OCI-LY1 (cell line): Measurements from ENCODE around the gene PDIA3.
"Not testable (repeated sequence)": the region's sequence is repeated elsewhere in the genome, so short reads cannot be mapped to it uniquely, and the experiment has no call there.

Experiments used
- H2AFZ ChIP-seq: fragments of 200-600 bp; sonication (generic), shearing (Covaris generic); 2 replicates; pipeline ENCODE4 v1.6.0; 2014; ENCODE audit warnings: antibody characterized with exemption, mild to moderate bottlenecking, low read length
- H3F3A ChIP-seq: fragments of 200-600 bp; sonication (generic), shearing (Covaris generic); 2 replicates; pipeline ENCODE4 v1.6.0; 2014; ENCODE audit warnings: mild to moderate bottlenecking, antibody characterized with exemption, low read length, moderate library complexity; ENCODE audit not compliant: insufficient read depth
- H3K27ac ChIP-seq: fragments of 200-600 bp; sonication (generic); 2 replicates; pipeline ENCODE4 v1.5.1; 2014; ENCODE audit warnings: low read length, mixed run types, mild to moderate bottlenecking, low read depth; ENCODE audit not compliant: poor library complexity, severe bottlenecking
- H3K27me3 ChIP-seq: fragments of 200-600 bp; sonication (generic); 2 replicates; pipeline ENCODE4 v1.6.0; 2014; ENCODE audit warnings: antibody characterized with exemption, mild to moderate bottlenecking, low read length, moderate library complexity; ENCODE audit not compliant: insufficient read depth
- H3K36me3 ChIP-seq: fragments of 200-600 bp; sonication (generic); 2 replicates; pipeline ENCODE4 v1.6.1; 2014; ENCODE audit warnings: mild to moderate bottlenecking, antibody characterized with exemption, low read length, moderate library complexity, mixed read lengths; ENCODE audit not compliant: insufficient read depth
- H3K4me1 ChIP-seq: fragments of 200-600 bp; sonication (generic); 2 replicates; pipeline ENCODE4 v1.5.1; 2014; ENCODE audit warnings: mild to moderate bottlenecking, low read length, moderate library complexity; ENCODE audit not compliant: insufficient read depth, severe bottlenecking
- H3K4me2 ChIP-seq: fragments of 200-600 bp; sonication (generic), shearing (Covaris generic); 2 replicates; pipeline ENCODE4 v1.6.1; 2014; ENCODE audit warnings: low read length
- H3K4me3 ChIP-seq: fragments of 200-600 bp; sonication (generic); 2 replicates; pipeline ENCODE4 v1.5.1; 2014; ENCODE audit warnings: low read length, low read depth, mild to moderate bottlenecking, mixed read lengths; ENCODE audit not compliant: poor library complexity, severe bottlenecking
- H3K79me2 ChIP-seq: fragments of 200-600 bp; shearing (Covaris generic); 2 replicates; pipeline ENCODE4 v1.6.1; 2016; ENCODE audit warnings: mixed run types, low read length, mixed read lengths; ENCODE audit not compliant: insufficient read depth
- H3K9ac ChIP-seq: fragments of 200-600 bp; sonication (generic), shearing (Covaris generic); 2 replicates; pipeline ENCODE4 v1.6.1; 2014; ENCODE audit warnings: mild to moderate bottlenecking, low read length, mixed read lengths
- H3K9me2 ChIP-seq: fragments of 200-600 bp; sonication (generic), shearing (Covaris generic); 2 replicates; pipeline ENCODE4 v1.6.1; 2014; ENCODE audit warnings: low read depth, mild to moderate bottlenecking, low read length, mixed read lengths
- H3K9me3 ChIP-seq: fragments of 200-600 bp; shearing (Covaris generic); 2 replicates; pipeline ENCODE4 v1.6.1; 2014; ENCODE audit warnings: low read length, mixed read lengths
- H4K20me1 ChIP-seq: fragments of 200-600 bp; sonication (generic), shearing (Covaris generic); 2 replicates; pipeline ENCODE4 v1.6.0; 2016; ENCODE audit warnings: mild to moderate bottlenecking, low read length; ENCODE audit not compliant: insufficient read depth
- EZH2 ChIP-seq: fragments of 200-600 bp; sonication (generic), shearing (Covaris generic); IDR thresholded peaks from 2 replicates; pipeline ENCODE4 v1.8.0; 2017; ENCODE audit warnings: borderline replicate concordance, mixed run types, mild to moderate bottlenecking, antibody characterized with exemption, low read length, moderate library complexity, mixed read lengths
- TF ChIP-seq, protein P1 (sequence below): fragments of 200-600 bp; sonication (generic), shearing (Covaris generic); IDR thresholded peaks from 2 replicates; pipeline ENCODE4 v1.5.1; 2017; ENCODE audit warnings: mild to moderate bottlenecking, antibody characterized with exemption, low read length, moderate library complexity, mixed read lengths

Gene PDIA3

DNA sequence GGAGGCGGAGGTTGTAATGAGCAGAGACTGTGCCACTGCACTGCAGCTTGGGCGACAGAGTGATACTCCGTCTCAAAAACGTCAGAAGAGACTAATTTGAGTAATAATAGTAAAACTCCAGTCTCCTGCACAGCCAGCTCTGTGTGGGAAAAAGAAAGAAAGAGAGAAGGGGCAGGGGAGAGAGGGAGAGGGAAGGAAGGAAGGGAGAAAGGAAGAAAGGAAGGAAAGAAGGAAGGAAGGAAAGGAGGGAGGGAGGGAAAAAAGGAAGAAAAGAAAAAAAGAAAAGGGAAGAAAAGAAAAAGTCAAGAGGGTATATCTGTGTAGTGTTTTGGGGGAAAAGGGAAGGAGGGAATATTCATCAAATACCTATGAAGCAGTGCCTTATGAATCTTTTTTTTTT, 23.1 kb upstream of the PDIA3 start:
- Histone ChIP-seq H3K27ac (no peak overlapping the region), H3K9me3 (no peaks in the 10 kb centered on the region), H3K27me3 (no peaks in the 10 kb centered on the region), H3K4me2 (no peak overlapping the region), H3K79me2 (no peaks in the 10 kb centered on the region), H3K4me3 (no peak overlapping the region), H2AFZ (no peak overlapping the region), H4K20me1 (no peaks in the 10 kb centered on the region), H3F3A (no peaks in the 10 kb centered on the region), H3K36me3 (no peaks in the 10 kb centered on the region), H3K4me1 (no peaks in the 10 kb centered on the region), H3K9ac (no peak overlapping the region), H3K9me2 (no peaks in the 10 kb centered on the region)
- TF ChIP-seq, protein P1, sequence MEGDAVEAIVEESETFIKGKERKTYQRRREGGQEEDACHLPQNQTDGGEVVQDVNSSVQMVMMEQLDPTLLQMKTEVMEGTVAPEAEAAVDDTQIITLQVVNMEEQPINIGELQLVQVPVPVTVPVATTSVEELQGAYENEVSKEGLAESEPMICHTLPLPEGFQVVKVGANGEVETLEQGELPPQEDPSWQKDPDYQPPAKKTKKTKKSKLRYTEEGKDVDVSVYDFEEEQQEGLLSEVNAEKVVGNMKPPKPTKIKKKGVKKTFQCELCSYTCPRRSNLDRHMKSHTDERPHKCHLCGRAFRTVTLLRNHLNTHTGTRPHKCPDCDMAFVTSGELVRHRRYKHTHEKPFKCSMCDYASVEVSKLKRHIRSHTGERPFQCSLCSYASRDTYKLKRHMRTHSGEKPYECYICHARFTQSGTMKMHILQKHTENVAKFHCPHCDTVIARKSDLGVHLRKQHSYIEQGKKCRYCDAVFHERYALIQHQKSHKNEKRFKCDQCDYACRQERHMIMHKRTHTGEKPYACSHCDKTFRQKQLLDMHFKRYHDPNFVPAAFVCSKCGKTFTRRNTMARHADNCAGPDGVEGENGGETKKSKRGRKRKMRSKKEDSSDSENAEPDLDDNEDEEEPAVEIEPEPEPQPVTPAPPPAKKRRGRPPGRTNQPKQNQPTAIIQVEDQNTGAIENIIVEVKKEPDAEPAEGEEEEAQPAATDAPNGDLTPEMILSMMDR = no peak
- no peak for TF ChIP-seq EZH2

DNA sequence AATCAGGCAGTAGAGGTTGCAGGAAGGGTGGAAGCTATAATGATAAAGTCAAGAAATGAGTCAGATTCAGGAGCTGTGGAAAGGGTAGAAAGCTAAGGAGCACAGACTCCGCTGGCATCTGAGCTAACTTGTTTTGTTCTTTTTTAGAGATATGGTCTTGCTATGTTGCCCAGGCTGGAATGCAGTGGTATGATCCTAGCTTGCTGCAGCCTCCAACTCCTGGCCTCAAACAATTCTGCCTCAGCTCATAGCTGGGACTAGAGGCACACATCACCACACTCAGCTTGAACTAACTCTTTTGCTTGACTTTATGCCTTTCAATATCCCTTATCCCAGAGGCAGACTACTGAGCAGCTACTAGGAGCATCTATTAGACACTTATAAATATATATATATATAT, 19.9 kb upstream of the PDIA3 start:
- H3K4me3 ChIP-seq, H3K9me3 ChIP-seq, H2AFZ ChIP-seq, H3K27me3 ChIP-seq, H3K9ac ChIP-seq, H3K36me3 ChIP-seq, H4K20me1 ChIP-seq, H3K9me2 ChIP-seq, H3K4me2 ChIP-seq, H3K27ac ChIP-seq, H3K79me2 ChIP-seq, H3F3A ChIP-seq, H3K4me1 ChIP-seq: not testable (repeated sequence)

DNA sequence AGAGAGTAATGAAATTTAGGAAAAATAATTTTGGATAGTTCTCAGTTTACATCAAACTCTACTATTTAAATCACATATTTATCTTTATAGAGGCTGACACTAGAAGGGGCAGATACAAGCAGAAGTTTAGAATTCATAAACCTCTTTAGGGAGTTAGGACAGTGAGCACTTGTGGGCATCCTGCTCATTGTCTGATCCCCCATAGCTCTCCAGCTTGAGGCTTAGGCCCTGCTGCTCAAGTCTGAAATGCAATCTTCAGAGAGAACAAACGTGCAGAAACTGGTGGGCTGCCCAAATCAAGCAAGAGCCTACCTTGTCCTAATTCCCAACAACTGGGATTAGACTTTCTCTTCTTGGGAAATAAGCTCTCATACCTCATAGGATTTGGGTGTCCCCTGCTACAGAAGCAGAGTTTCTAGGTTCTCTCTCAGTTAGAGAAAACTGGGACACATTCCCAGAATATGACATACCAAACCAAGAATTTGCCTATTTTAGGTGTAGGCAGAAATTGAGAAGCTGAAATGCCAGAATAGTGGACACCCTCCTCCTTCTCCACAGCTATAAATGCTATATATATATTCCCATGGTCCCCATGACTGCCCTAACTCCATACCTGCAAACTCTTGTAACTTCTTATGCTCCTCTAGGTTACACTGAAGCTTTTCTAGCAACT, 18.0 kb upstream of the PDIA3 start:
- not testable (repeated sequence) for H3K4me3 ChIP-seq, H3K79me2 ChIP-seq, H3F3A ChIP-seq, H3K4me1 ChIP-seq, H4K20me1 ChIP-seq, H3K9me2 ChIP-seq, H3K27ac ChIP-seq, H3K36me3 ChIP-seq, H3K9ac ChIP-seq, H2AFZ ChIP-seq, H3K4me2 ChIP-seq, H3K27me3 ChIP-seq, H3K9me3 ChIP-seq

DNA sequence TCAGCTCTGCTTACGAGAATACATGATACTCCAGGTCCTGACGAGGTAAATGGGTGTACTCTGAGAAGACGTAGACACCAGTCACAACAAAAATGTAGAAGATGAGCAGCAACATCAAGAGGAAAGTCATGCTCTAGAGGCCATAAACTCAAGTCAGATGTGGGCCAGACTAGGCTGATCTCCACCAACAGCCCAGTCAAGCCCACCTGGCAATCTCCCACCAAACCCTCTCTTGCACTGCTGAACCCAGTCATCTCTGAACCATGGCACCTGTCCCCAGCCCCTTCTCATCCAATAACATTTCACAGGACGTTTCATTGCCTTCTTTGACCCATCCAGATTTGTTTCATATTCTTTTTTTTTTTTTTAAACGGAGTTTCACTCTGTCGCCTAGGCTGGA, 10.8 kb upstream of the PDIA3 start:
- H3K9ac ChIP-seq = no peak overlapping the region
- H3K27me3 ChIP-seq = no peaks in the 10 kb centered on the region
- H3K79me2 ChIP-seq = no peaks in the 10 kb centered on the region
- no peak overlapping the region for H3K4me2 ChIP-seq
- no peaks in the 10 kb centered on the region for H3K9me2 ChIP-seq
- no peak overlapping the region for H2AFZ ChIP-seq
- TF ChIP-seq EZH2 = no peak
- TF ChIP-seq, protein P1 = no peak
- no peaks in the 10 kb centered on the region for H3K4me1 ChIP-seq
- no peaks in the 10 kb centered on the region for H3F3A ChIP-seq
- no peak overlapping the region for H3K27ac ChIP-seq
- H3K4me3 ChIP-seq = no peak overlapping the region
- no peaks in the 10 kb centered on the region for H3K36me3 ChIP-seq
- no peaks in the 10 kb centered on the region for H3K9me3 ChIP-seq
- H4K20me1 ChIP-seq = no peaks in the 10 kb centered on the region

DNA sequence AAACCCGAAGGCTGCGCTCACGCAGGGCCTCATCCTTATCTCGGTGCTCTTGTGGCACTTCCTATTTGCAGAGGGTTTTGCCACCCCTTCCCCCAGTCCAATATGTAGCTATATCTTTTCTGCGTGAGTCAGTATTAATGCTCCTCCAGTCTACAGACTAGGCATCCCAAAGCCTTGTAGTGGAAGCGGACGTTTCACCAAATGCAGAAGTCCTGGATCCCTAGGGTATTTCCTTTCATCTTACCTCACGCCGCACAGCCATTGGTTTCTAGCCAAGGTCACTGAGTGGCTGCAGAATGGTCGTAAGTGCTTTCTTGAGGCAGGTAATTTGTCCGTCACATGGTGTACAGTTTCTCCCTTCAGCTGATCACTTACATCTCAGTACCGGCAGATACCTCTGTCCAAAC, 668 bp downstream of the PDIA3 start:
- not testable (repeated sequence) for H3F3A ChIP-seq, H3K9me2 ChIP-seq, H3K9me3 ChIP-seq, H4K20me1 ChIP-seq, H2AFZ ChIP-seq, H3K27me3 ChIP-seq
- Histone ChIP-seq H3K36me3 (peaks cover 38% of the 10 kb centered on the region), H3K27ac (peak overlapping the region; percentile 77), H3K4me3 (peak overlapping the region; percentile 72), H3K4me2 (peak overlapping the region; percentile 73), H3K79me2 (peaks cover 54% of the 10 kb centered on the region), H3K9ac (peak overlapping the region; percentile 97), H3K4me1 (peaks cover 68% of the 10 kb centered on the region)
